GM19468 (cell line): ENCODE results near the gene MUC5AC.
"Not testable (repeated sequence)": the region's sequence is repeated elsewhere in the genome, so short reads cannot be mapped to it uniquely, and the experiment has no call there.

Source experiments
- ATAC-seq: cut with Tn5 transposase; IDR thresholded peaks from one replicate; pipeline ENCODE4 v1.9.1; 2021; ENCODE audit warnings: mild to moderate bottlenecking, moderate library complexity, moderate number of reproducible peaks; ENCODE audit not compliant: unreplicated experiment; ENCODE audit errors: extremely low read depth

MUC5AC gene

DNA sequence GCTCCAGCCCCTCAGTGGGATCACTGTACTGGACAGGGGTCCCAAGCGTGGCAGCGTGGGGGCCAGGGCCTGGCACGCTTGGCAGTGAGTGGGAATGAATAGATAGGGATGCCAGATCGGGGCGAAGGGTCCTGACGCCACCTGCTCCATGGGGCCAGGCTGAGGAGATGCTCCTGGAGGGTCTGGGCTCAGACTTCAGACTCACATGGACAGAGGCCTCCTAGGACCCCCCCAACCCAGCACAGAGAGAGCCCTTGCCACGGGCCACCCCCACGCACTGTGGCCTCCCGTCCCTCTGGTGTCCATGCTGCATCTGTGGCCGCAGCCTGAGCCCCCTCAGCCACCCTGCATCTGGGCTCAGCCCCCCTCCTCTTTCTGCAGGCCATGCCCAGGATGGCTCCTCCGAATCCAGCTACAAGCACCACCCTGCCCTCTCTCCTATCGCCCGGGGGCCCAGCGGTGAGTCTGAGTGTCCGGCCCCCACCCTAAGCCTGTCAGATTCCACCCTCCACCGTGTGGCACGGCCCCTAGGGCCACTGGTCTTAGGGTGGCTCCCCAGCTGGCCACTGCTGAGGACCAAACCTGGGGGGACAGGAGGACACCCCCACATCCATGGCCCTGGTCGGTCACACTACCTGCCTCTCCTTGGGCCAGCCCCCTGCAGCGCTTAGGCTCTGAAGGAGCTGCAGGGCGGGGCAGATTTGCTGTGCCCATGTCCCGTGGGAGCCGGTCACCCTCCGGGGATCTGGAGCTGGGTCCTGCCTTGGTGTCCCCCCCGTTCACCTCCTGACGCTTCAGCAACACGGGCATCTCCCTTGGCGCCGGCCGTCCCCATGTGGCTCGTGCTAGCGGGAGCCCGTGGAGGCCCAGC, 2.7 kb downstream of the MUC5AC start:
- ATAC-seq = no peak

DNA sequence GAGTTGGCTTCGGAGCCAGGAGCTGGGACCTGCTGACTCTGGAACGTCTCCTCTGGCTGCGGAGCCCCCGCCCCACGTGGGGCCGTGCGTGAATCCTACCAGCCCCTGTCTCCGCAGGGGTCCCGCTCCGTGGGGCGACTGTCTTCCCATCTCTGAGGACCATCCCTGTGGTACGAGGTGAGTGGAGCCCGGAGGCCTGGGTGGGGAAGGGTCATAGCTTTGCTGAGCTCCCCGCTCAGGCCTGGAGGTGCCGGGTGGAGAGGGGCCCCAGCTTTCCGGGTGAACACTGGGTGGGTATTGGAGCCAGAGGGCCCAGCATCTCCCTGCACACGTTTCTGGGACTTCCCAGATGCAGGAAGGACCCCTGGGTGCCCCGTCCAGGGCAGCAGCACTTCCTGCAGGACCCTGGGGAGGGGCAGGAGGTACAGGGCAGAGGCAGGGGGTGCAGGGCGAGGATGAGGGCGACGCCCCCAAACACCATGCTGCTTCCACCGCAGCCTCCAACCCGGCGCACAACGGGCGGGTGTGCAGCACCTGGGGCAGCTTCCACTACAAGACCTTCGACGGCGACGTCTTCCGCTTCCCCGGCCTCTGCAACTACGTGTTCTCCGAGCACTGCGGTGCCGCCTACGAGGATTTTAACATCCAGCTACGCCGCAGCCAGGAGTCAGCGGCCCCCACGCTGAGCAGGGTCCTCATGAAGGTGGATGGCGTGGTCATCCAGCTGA, 3.8 kb downstream of the MUC5AC start:
- ATAC-seq = no peak

- no peak for ATAC-seq
Observed at GRCh38 chr11:1162138-1162475, 4.4 kb downstream of the MUC5AC start.

DNA sequence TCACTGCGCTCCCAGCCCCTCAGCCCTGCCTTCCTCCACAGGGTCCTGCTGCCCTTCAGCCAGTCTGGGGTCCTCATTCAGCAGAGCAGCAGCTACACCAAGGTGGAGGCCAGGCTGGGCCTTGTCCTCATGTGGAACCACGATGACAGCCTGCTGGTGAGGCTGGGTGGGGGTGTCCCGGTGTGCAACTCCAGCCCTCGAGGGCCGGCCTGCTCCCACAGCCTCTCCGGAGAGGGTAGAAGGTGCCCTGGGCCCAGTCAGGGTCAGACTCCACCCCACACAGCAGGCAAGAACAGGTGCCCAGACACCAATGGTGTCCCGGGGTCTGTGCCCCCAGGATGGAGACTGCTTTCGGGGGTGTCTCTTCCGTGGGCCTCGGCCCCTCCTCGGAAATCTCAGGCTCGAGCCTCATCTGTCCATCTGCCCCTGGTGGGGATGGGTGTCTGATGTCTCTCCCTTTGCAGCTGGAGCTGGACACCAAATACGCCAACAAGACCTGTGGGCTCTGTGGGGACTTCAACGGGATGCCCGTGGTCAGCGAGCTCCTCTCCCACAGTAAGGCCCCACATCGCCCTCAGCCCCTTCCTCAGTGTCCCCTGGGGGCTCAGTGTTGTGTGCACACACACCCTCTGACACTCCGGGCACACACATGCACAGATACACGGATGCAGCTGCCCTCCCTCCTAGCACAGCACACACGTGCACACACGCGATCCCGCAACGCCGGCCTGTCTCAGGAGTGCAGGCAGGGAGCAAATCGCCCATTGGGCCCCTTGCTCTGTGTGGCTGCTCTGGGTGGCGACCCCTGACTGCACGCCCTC, 4.9 kb downstream of the MUC5AC start:
- no peak for ATAC-seq

DNA sequence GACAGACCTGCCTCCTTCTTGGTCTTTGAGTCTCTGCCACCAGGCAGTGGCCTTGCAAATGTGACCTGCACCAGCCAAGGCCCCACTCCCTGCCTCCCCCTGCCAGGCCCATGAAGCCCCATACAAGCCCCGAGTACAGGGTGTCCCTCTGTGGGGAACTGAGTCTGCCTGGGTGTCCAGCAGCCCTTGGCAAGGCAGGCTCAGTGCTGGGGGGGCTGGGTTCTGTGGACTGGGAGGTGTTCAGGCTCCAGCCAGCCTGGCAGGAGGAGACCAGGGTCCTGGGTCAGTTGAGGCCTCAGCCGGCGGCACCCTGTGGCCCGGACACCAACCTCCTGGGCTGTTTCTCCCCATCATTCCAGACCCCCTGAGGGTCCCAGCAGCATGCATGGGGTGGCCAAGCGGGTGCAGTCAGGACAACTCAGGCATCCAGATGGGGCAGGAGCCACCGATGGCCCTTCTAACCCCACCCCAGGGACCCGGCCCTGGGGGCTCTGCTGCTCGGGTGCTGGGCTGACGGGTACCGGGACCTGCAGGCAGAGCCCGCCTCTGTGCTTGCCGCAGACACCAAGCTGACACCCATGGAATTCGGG, 5.7 kb downstream of the MUC5AC start:
- no peak for ATAC-seq

GRCh38 chr11:1163911-1164735, 6.4 kb downstream of the MUC5AC start:
- no peak for ATAC-seq

DNA sequence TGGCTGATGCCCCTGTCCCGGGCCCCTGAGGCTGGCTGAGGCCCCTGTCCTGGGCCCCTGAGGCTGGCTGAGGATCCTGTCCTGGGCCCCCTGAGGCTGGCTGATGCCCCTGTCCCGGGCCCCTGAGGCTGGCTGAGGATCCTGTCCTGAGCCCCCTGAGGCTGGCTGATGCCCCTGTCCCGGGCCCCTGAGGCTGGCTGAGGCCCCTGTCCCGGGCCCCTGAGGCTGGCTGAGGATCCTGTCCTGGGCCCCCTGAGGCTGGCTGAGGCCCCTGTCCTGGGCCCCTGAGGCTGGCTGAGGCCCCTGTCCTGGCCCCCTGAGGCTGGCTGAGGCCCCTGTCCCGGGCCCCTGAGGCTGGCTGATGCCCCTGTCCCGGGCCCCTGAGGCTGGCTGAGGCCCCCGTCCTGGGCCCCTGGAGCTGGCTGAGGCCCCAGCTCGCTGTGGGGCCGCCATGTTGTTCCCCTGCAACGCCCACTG, 7.1 kb downstream of the MUC5AC start:
- ATAC-seq = not testable (repeated sequence)

DNA sequence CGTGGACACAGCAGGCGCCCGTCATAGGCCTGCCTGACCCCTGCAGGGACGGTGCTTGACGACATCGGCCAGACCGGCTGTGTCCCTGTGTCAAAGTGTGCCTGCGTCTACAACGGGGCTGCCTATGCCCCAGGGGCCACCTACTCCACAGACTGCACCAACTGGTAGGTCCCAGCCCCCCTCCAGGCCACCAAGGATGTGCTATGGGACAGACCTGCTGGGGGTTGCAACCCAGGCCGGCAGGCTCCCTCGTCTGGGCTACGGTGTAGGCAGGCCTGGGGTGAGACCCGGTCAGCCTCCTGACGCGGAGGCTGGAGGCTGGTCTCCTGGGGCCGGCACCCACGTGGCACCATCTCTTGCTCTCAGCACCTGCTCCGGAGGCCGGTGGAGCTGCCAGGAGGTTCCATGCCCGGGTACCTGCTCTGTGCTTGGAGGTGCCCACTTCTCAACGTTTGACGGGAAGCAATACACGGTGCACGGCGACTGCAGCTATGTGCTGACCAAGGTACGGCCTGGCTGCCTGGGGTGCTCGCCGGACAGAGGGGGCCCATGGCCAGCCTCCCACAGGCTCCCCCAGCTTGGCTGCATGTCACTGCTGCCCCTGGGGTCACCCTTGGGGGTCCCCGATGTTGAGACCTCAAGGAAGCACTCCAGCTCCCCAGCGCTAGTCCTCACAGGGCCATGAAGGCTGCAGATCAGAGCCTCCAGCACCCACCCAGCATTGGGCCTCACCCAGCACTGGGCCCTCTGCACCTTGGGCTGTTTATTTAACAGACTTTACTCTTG, 7.7 kb downstream of the MUC5AC start:
- no peak for ATAC-seq

DNA sequence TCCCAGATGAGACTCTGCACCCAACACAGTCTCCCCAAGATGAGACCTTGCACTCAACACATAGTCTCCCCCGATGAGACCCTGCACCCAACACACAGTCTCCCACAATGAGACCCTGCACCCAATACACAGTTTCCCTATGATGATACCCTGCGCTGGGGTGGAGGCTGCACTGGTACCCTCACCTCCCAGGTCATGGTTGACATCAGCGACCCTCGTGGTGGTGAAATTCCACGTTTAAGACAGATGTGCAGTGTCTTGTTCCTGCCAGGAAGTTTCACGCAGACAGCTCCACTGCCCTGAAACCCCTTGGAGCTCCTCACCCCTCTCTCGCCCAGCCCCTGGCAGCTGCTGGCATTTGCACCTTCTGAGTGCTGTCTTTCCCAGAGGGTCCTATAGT, 9.5 kb downstream of the MUC5AC start:
- ATAC-seq = no peak

DNA sequence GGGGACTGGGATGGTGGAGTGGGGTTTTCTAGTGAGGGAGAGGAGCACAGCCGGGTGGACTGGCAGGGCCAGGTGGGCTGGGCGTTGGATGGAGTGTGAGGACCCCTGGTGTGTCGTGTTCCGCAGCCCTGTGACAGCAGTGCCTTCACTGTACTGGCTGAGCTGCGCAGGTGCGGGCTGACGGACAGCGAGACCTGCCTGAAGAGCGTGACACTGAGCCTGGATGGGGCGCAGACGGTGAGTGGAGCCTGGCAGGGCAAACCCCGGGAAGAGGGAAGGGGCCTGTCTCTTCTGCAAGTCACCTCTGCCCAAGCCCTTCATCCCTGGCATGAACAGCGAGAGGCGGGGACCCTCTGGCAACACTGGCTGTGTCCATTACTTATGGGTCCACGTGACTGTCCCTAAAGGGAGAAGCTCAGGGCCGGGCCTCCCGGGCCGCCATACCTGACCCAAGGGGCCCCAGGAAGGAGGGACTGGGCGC, 10.0 kb downstream of the MUC5AC start:
- no peak for ATAC-seq

- no peak for ATAC-seq
Observed at GRCh38 chr11:1168256-1168655, 10.5 kb downstream of the MUC5AC start.

DNA sequence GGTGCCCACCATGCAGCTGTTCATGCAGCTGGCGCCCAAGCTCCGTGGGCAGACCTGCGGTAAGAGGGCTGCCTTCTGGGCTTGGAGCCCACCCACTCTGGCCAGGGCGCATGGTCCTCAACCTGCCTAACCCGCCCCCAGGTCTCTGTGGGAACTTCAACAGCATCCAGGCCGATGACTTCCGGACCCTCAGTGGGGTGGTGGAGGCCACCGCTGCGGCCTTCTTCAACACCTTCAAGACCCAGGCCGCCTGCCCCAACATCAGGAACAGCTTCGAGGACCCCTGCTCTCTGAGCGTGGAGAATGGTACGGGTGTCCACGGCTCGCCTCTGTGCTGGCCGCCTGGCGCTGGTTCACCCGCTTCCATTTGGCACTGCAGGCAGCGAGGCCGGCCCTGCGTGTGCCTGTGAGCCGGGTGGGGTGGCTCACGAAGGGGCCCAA, 11.0 kb downstream of the MUC5AC start:
- ATAC-seq = no peak

GRCh38 chr11:1171223-1171984, 13.7 kb downstream of the MUC5AC start:
- no peak for ATAC-seq

DNA sequence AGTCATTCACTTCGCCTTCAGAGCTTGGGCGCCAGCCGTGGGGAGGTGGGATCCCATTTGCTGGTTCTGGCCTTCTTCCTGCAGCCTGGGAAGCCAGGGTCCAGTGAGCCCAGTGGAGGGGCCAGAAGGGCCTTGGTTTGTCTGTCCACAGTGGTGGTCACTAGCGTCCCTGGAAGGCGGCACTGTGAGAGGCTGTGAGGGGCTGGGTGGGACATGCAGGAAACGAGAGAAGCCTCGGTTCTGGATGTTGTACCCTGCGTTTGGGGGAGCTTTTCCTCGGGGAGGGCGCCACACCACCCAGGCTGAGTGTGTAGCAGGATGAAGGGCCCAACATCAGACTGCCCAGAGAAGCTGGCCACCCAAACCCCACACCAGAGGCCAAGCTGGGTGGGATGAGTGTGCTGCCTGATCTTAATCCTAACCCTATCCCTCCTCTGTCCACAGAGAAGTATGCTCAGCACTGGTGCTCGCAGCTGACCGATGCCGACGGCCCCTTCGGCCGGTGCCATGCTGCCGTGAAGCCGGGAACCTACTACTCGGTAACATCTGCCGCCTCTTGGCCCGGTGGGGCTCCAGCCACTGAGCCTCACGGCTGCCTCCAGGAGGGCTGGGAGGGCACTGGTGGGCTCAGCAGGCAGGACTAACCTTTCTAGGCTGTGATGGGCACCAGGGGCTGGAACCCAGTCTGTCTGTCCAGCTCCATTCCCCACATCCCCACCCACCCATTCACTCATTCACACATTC, 14.4 kb downstream of the MUC5AC start:
- no peak for ATAC-seq

DNA sequence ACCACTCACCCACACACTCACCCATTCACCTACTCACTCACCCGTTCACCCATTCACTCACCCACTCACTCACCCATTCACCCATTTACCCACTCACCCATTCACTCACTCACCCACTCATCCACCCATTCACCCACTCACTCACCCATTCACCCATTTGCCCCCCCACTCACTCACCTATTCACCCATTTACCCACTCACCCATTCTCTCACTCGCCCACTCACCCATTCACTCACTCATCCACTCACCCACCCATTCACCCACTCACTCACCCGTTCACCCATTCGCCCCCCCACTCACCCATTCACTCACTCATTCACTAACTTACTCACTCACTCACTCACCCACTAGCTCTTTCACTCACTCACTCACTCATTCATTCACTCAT, 15.0 kb downstream of the MUC5AC start:
- ATAC-seq = no peak

DNA sequence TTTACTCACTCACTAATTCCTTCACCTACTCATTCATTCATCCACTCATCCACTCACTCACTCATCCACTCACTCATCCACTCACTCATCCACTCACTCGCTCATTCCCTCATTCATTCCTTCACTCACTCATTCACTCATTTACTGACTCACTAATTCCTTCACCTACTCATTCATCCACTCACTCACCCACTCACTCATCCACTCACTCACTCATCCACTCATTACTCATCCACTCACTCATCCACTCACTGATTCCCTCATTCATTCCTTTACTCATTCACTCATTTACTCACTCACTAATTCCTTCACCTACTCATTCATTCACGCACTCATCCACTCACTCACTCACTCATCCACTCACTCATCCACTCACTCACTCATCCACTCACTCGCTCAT, 15.6 kb downstream of the MUC5AC start:
- ATAC-seq = not testable (repeated sequence)
